MV-4-11 (cell line): ENCODE data around the gene NRSN1.
"Not testable (repeated sequence)": the region's sequence is repeated elsewhere in the genome, so short reads cannot be mapped to it uniquely, and the experiment has no call there.

Experiments
- DNase-seq: peaks from one replicate; lab custom pipeline; 2025; lab: John Stamatoyannopoulos, UW

The NRSN1 gene

DNA sequence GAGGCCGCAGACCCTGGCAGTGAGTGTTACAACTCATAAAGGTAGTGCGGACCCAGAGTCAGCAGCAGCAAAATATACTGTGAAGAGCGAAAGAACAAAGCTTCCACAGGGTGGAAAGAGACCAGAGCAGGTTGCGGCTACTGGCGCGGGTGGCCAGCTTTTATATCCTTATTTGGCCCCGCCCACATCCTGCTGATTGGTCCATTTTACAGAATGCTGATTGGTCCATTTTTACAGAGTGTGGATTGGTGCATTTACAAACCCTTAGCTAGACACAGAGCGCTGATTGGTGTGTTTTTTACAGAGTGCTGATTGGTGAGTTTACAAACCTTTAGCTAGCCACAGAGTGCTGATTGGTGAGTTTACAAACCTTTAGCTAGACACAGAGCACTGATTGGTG is 16.7 kb downstream of the NRSN1 start:
- not testable (repeated sequence) for DNase-seq

DNA sequence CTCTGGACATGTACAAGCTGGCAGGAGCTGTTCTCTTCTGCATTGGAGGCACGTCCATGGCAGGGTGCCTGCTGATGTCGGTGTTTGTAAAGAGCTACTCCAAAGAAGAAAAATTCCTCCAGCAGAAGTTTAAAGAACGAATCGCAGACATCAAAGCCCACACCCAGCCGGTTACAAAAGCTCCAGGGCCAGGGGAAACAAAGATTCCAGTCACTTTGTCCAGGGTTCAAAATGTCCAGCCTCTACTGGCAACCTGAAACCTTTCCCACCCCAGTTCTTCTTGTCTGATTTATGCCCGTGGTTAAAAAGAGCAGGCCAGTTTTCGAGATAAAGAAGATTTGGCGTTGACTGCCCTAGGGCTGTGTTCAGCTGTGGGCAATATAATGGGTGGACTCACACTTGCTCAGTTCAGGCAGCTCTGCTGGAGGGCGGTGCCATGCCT is 19.7 kb downstream of the NRSN1 start:
- DNase-seq = no peak

DNA sequence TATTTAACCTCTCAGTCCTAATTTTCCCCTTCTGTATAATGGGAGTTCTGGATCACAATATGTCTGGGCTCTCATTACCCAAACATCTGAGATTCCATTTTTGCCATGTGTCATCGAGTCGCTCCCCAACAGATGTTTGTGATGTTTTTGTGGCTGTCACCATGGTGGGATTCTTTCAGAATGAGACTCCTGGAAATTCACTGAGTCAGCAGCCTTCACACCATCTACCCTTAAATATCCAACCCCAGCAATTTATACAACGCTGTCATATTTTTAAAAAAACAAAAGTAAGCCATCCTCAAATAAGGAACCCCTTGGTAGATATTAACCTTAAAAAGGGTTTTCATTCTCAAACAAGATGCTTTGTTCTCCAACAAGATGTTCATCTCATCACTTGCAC is 20.9 kb downstream of the NRSN1 start:
- DNase-seq = no peak

DNA sequence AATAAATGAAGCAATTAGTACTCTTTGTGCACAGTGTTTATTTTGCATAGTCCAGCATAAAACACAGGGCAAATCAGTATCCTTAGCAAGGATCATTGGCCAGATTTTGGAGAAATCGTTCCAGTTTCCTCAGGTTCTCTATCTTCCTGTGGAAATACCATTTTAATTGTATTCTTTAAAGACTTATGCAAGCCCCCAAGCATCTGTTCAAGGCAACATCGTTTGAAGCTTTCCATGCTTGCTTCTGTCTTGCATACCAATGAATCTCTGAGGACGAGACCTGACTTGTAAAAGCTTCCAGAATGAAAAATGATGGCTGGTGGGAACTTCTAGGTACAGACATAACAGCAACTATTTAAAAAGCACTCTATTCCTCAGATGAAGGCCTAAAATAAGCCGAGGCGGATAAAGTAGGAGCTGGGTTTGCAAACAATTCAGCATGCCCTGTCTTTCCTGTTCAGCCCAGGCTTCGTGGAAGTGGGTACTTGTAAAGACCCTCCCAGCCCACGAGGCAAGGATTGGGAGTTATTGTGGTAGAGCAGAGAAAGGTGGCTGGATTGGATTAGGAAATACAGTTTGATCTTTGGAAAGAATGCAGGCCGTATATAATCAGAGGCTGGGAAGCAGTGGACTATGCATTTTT is 21.6 kb downstream of the NRSN1 start:
- no peak for DNase-seq

DNA sequence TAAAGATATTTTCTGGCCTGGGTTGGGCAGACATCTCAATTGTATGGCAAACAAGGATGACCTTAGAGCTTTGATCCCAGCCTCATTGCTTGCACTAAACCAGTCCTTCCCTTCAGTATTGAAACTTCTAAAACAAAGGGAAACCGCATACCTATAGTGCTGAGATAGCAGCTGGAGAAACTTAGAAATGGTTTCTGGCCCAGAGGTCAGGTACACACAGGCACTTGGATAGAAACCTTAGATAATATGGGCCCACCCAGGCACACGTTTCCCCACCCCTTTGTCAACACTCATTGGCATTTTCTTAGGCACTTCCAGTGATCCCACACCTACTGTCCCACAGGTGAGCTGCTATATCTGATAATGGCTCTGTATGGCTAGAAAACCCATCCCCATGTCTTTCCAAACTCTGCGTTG is 22.1 kb downstream of the NRSN1 start:
- no peak for DNase-seq

DNA sequence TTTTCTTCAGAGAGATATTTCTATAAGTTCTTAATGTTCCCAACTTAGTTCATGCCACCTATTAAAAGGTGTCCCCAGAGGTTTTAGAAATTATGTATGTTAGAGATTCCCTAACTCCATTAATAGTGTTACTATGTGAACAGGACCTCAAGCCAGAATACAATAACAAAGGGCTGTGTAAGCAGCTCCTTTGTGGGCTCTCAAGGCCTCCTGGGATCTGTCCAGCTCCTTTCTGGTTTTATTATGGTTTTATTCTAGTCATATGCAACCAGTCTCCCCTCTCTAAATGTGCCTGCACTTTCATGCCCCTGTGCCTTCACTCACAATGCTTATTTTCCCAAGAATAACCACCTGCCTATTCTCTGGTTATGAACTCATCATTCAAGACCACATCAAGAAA is 22.7 kb downstream of the NRSN1 start:
- DNase-seq = no peak

DNA sequence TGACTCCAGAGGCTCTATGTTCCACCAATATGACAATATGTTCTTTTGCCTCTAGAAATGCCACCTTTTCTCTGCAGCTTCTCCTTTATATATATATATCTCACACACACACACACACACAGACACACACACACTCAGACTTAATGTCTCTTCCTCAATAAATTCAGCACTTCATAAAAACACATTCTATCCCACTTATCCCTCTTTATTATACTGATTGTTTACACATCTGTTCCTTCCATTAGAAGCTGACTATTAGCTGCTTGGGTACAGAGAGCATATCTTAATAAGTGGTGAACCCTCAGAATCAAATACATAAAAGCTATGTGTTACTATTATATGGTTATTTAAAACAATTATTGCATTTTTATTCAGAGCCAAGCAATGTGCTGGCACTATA is 23.3 kb downstream of the NRSN1 start:
- DNase-seq = no peak

DNA sequence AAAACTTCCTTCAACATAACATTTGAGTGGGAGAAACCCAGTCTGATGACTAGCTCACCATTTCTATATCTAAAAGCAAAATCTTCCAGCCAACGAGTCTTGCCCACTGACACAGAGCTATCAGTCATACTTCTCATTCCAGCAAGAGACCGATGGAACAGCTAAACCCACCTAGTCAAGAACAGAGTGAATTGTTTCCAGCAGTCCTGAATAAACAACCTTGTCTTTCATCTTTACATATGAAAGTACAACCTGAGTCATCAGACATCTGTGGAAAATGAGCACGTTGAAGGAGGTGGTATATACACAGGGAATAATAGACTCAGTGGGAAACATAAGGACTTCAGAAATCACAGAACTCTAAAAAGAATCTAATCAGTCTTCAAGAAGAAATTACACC is 23.8 kb downstream of the NRSN1 start:
- DNase-seq = no peak

DNA sequence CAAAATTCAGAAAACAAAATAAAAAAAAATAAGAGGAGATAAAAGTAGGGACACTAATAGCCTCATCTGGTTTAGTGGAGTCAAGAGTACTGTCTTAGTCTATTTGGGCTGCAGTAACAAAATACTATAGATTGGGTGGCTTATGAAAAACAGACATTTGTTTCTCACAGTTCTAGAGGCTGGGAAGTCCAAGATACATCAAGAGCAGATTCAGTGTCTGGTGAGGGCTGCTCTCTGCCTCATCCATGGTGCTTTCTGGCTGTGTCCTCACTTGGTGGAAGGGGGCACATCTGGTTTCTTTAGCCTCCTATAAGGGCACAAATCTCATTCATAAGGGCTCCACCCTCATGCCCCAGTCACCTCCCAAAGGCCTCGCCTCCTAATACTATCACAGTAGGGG is 26.0 kb downstream of the NRSN1 start:
- no peak for DNase-seq

DNA sequence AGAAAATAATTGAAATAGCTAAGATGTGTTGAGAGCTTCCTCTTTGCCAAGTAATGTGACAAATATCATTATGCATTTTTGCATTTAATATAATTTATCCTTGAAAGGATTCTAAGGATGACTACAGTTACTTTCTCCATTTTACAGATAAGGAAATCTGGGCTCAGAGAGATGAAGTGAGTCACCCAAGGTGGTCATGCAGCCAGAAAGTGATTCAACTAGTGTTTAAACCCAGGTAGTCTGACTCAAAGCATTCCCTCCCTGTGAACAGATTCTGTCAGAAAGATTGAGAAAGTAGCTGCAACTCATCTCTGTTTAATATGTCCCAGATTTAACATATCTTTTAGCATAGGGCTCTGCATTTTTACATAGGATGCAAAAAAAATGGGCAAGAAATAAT is 28.1 kb downstream of the NRSN1 start:
- DNase-seq = no peak

DNA sequence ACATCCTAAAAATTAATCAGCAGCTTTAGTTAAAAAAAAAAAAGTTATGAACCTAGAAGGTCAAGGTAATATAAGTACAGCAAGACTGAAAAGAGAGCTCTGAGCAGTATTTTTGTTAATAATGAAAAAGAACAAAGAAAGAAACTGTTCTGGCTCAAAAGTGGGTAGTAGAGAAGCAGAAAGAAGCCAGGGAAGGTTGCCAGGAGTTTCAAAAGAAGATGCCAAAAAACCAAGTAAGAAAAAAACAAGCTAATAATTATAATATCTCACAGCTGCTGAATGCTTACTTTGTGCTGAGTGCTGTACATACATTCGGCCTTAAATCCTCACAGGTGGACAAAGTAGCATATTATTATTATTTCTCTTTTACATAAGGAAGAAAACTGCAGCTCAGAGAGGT is 31.9 kb downstream of the NRSN1 start:
- DNase-seq = no peak

DNA sequence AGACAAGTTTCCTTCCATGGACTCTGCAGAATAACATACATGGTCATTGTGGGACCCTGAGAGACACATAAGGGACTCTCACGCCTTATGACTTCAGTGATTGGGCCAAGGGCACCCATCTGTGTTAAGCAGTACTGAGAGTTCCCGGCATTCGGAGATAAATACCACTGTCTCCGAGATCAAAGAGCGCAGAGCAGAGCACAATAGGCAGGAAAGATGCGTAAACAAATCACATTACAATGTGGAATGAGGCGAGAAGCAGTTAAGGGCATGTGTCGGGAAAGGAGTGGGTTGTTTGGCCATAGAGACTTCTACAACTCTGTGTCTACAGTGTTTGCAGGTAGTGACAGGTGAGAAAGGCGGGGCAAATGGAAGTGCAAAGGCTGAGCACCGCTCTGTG is 57.6 kb downstream of the NRSN1 start:
- DNase-seq = no peak

DNA sequence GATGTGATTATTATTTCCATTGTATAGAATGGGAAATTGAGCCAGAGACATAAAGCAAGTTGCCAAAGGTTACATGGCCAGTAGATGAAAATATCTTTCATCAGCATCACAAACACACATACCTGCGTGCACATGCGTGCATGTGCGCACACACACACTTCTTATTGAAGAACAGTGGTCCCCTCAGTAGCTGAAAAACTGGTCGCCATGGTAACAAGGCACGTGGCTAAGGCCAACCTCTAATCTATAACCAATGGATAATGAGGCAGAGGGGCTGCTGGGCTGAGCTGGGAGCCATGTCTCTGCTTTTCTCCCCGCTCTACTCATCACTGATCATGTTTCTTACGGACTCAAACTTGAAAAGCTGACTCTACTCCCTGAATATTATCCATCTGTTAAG is 60.3 kb downstream of the NRSN1 start:
- no peak for DNase-seq

DNA sequence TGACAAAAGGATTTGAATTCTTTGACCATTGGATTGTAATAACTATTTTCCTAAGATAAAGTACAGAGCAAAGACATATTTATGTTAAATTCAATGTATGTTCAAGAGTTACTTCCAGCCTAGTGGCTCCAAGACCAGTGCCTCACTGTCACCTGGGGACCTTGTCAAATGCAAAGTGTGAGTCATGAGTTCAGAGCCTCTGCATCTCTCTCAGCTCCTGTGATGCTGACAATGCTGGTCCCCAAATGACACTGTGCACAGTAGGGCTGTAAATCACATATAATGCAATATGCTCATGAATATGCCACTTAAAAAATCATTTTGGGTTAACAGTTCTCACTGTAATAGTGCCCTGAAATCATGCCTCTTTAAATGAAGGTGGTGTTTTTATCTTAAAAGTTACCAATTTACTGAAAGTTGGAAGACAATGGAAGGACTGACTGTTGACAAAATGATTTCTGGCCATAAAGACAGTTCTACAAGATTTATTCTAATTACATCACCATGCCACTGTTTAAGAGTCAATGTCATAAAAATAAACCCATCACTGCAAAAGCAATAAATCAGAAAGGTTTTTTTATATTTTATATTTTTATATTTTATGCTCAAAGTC is 62.1 kb downstream of the NRSN1 start:
- DNase-seq = no peak

DNA sequence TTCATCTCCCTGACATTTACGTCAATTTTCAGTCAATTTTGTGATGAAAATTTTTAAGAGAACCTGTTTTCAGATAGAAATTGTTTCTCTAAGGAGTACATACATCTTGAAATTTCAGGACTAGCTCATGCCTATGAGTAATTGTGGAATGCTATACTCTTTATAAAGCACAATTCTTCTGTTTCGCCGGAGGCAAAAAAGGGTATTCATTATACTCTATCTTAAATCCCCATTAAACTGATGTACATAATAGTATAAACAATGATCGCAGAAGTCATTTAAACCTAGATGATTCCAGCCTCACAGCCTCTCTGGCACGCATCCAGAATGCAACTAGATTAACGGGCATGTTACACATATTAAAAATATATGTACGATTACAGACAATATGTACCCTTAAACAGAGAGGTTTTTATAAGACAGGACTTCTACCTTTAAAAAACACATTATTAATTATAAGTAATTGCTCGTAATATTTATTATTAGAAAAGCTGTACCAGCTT is 62.6 kb downstream of the NRSN1 start:
- DNase-seq = no peak

DNA sequence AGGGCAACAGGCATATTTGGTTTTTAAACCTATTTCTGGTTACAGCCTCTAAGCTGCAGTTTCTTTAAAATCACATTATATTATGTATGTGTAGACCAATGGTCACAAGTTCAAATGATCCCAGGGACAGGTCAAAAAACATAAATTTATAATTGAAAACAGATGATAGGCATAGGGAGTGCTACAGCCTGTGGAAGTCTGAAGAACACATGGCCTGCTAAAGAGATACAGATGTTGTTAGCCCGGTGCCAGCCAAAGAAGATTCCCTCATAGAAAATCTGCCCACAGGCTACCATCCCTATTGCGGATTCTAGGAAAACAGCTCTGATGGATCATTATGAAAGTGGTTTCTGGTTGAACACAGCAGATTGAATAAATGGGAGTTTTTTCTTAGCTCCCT is 65.3 kb downstream of the NRSN1 start:
- no peak for DNase-seq

DNA sequence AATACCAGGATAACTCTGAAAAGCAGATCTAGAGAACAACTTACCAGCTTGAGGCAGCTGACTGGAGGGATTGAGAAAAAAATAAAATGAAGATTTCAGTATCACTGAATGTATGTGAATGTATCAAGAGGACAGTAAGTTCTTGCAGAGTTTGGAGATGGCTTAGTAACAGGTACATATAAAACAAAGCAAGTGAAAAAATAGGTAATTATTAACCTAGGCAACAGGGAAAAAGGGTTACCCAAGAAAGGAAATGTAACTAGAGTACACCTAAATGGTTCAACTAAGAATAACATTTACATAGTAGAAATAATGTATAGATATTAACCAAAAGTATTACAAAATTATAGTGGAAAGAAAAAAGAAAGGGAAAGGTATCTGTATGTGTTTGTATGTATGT is 67.3 kb downstream of the NRSN1 start:
- DNase-seq = no peak

DNA sequence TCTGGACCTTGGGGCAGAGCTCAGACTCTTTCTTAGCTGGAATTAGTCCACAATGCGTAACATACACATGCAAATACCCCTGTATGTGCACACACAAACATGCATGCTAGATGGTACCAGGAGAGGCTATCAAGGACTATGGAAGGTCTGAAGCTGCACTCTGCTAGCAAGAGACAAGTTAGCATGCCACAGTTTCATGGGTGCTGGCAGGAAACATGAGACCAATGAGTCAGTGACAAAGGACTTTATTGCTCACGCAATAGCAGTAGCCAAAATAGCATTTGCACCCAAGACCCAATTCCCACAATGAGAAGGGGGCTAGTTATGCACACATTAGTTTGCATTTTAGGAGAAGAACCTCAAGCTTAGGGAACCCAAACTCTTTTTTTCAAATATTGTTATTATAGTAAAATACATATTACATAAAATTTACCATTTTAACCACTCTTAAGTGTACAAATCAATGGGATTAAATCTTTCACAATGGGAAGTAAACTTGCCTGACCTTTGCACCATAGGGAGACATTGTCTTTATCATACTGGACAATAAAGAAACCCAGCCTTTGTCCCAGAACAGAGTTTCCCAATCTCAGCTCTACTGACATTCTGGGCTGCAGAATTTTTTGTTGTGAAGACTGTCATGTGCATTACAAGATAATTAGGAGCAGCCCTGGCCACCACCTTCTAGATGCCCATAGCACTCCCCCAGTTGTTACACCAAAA is 69.1 kb downstream of the NRSN1 start:
- peak; percentile 15 for DNase-seq

DNA sequence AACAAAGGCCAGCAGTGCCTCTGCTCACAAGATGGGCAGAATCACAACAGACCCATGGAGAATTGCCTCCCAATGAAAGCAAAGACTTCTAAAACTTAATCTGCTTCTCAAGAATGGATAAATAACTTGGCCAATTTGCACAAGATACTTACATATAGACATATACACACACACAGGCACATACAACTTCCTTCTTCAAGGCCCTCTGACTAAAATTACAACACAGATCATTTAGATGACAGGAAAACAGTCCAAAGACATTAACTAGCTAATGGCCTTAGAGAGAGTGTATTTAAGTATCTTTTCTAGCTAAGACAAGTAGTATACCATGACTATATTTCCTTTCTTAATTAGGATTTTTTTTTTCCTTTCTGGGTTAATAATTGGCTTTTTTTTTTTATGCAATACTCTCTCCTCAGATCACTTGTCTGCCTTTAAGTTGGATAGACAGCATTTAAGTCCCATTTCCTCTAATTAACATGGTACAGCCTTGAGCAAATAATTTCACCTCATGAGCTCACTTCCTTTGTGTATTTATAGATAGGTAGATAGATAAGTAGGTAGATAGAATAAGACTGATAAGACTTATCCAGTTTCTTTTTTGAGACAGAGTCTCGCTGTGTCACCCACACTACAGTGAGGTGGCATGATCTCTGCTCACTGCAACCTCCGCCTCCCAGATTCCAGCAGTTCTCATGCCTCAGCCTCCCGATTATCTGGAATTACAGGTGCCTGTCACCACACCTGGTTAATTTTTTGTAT is 70.0 kb downstream of the NRSN1 start:
- peak; percentile 31 for DNase-seq
